H9 (cell line): ENCODE results near the gene SREBF1. TPM values are rescaled to one million over a fixed set of nuclear protein-coding genes. Genes with fewer than 3 reads are reported as not detected.
A peak's percentile ranks its signal among the peaks of the same experiment; 100 is the strongest.

Experiments used
- DNase-seq: peaks from one replicate; pipeline ENCODE4 v3.0.0-alpha.2; 2017
- H2AFZ ChIP-seq: one replicate; pipeline ENCODE4 v1.6.1; 2013; ENCODE audit warnings: mild to moderate bottlenecking, low read length, control low read depth, moderate library complexity
- H2AK5ac ChIP-seq: 2 replicates; pipeline ENCODE4 v1.6.1; 2013; ENCODE audit warnings: low read length, control low read depth, mixed read lengths; ENCODE audit not compliant: insufficient read length
- H2BK120ac ChIP-seq: one replicate; pipeline ENCODE4 v1.6.1; 2013; ENCODE audit warnings: low read depth, mild to moderate bottlenecking, low read length, control low read depth, inconsistent platforms; ENCODE audit not compliant: poor library complexity, severe bottlenecking
- H2BK12ac ChIP-seq: 2 replicates; pipeline ENCODE4 v1.6.1; 2013; ENCODE audit warnings: low read length, control low read depth, mixed read lengths, low read depth; ENCODE audit not compliant: insufficient read length
- H2BK15ac ChIP-seq: 2 replicates; pipeline ENCODE4 v1.6.1; 2013; ENCODE audit warnings: low read depth, low read length, control low read depth
- H2BK20ac ChIP-seq: one replicate; pipeline ENCODE4 v1.6.1; 2013; ENCODE audit warnings: low read depth, mild to moderate bottlenecking, low read length, control low read depth, inconsistent platforms; ENCODE audit not compliant: poor library complexity, severe bottlenecking
- H2BK5ac ChIP-seq: 2 replicates; pipeline ENCODE4 v1.6.1; 2013; ENCODE audit warnings: low read length, control low read depth, mixed read lengths; ENCODE audit not compliant: insufficient read length
- H3K14ac ChIP-seq: 2 replicates; pipeline ENCODE4 v1.6.1; 2013; ENCODE audit warnings: low read length, control low read depth; ENCODE audit not compliant: insufficient read depth
- H3K18ac ChIP-seq: 2 replicates; pipeline ENCODE4 v1.6.1; 2013; ENCODE audit warnings: low read depth, mild to moderate bottlenecking, mixed read lengths, low read length, control low read depth; ENCODE audit not compliant: insufficient read length
- H3K23ac ChIP-seq: 2 replicates; pipeline ENCODE4 v1.6.1; 2013; ENCODE audit warnings: low read length, control low read depth, mixed read lengths, low read depth; ENCODE audit not compliant: insufficient read length
- H3K23me2 ChIP-seq: 2 replicates; pipeline ENCODE4 v1.6.1; 2013; ENCODE audit warnings: low read depth, mild to moderate bottlenecking, mixed read lengths, low read length, control low read depth; ENCODE audit not compliant: insufficient read length, poor library complexity, severe bottlenecking
- H3K27ac ChIP-seq: 2 replicates; pipeline ENCODE4 v1.5.1; 2013; ENCODE audit warnings: low read length, control low read depth, mixed read lengths, low read depth; ENCODE audit not compliant: insufficient read length
- H3K27me3 ChIP-seq: 2 replicates; pipeline ENCODE4 v1.6.1; 2013; ENCODE audit warnings: low read length, control low read depth, inconsistent platforms; ENCODE audit not compliant: insufficient read depth
- H3K4ac ChIP-seq: 2 replicates; pipeline ENCODE4 v1.6.1; 2013; ENCODE audit warnings: low read depth, mild to moderate bottlenecking, control low read depth, inconsistent platforms, low read length, moderate library complexity
- H3K4me1 ChIP-seq: 2 replicates; pipeline ENCODE4 v1.6.1; 2013; ENCODE audit warnings: low read length, control low read depth, inconsistent platforms; ENCODE audit not compliant: insufficient read depth
- H3K4me2 ChIP-seq: 2 replicates; pipeline ENCODE4 v1.6.1; 2013; ENCODE audit warnings: low read length, control low read depth, mixed read lengths; ENCODE audit not compliant: insufficient read length, insufficient read depth
- H3K56ac ChIP-seq: 2 replicates; pipeline ENCODE4 v1.6.1; 2013; ENCODE audit warnings: low read depth, mild to moderate bottlenecking, mixed read lengths, low read length, control low read depth; ENCODE audit not compliant: insufficient read length
- H3K79me1 ChIP-seq: 2 replicates; pipeline ENCODE4 v1.6.1; 2013; ENCODE audit warnings: low read depth, mild to moderate bottlenecking, moderate library complexity, low read length, control low read depth, inconsistent platforms; ENCODE audit not compliant: insufficient read depth, poor library complexity, severe bottlenecking
- H3K79me2 ChIP-seq: 2 replicates; pipeline ENCODE4 v1.6.1; 2013; ENCODE audit warnings: low read length, control low read depth, inconsistent platforms; ENCODE audit not compliant: insufficient read depth
- H3K9ac ChIP-seq: 2 replicates; pipeline ENCODE4 v1.6.1; 2013; ENCODE audit warnings: low read length, control low read depth, mixed read lengths; ENCODE audit not compliant: insufficient read length; ENCODE audit errors: extremely low read depth
- H3K9me3 ChIP-seq: one replicate; pipeline ENCODE4 v1.6.1; 2013; ENCODE audit warnings: low read depth, low read length, inconsistent platforms; ENCODE audit not compliant: control insufficient read depth
- H3T11ph ChIP-seq: one replicate; pipeline ENCODE4 v1.6.1; 2013; ENCODE audit warnings: mild to moderate bottlenecking, low read length, control low read depth, inconsistent platforms
- H4K20me1 ChIP-seq: one replicate; pipeline ENCODE4 v1.6.1; 2013; ENCODE audit not compliant: control insufficient read depth, insufficient read length, insufficient read depth
- H4K5ac ChIP-seq: 2 replicates; pipeline ENCODE4 v1.6.1; 2013; ENCODE audit warnings: low read depth, mild to moderate bottlenecking, mixed read lengths, low read length, control low read depth; ENCODE audit not compliant: insufficient read length
- H4K8ac ChIP-seq: replicated peaks from 2 replicates; pipeline ENCODE4 v1.6.1; 2013; ENCODE audit warnings: low read length, control low read depth, mixed read lengths, low read depth; ENCODE audit not compliant: insufficient read length
- H4K91ac ChIP-seq: 2 replicates; pipeline ENCODE4 v1.6.1; 2013; ENCODE audit warnings: low read depth, mild to moderate bottlenecking, moderate library complexity, mixed read lengths, low read length, control low read depth; ENCODE audit not compliant: insufficient read length
- H3K27ac Mint-ChIP-seq, 3 experiments: 2 replicates in 2 of 3; 3 replicates in 1 of 3; pipeline ENCODE4 v1.8.0; 2020 to 2021; ENCODE audit warnings: mixed read lengths in 3 of 3, mild to moderate bottlenecking in 1 of 3, moderate library complexity in 1 of 3
- H3K27me3 Mint-ChIP-seq: 2 replicates; pipeline ENCODE4 v1.8.0; 2021; ENCODE audit warnings: low read depth, mild to moderate bottlenecking, moderate library complexity, mixed read lengths
- H3K36me3 Mint-ChIP-seq, 3 experiments: 2 replicates in 2 of 3; 3 replicates in 1 of 3; pipeline ENCODE4 v1.8.0; 2020 to 2021; ENCODE audit warnings: low read depth in 3 of 3, mixed read lengths in 3 of 3; ENCODE audit not compliant: insufficient read depth in 1 of 3
- H3K4me1 Mint-ChIP-seq, 2 experiments: 2 replicates each; pipeline ENCODE4 v1.8.0; 2020; ENCODE audit warnings: mixed read lengths in 2 of 2
- H3K4me3 Mint-ChIP-seq, 2 experiments: 2 replicates in 1 of 2; 3 replicates in 1 of 2; pipeline ENCODE4 v1.8.0; 2020 to 2021; ENCODE audit warnings: mild to moderate bottlenecking in 2 of 2, mixed read lengths in 2 of 2, moderate library complexity in 1 of 2
- H3K9me3 Mint-ChIP-seq, 2 experiments: 2 replicates in 1 of 2; 3 replicates in 1 of 2; pipeline ENCODE4 v1.8.0; 2020; ENCODE audit warnings: mild to moderate bottlenecking in 2 of 2, mixed read lengths in 2 of 2, moderate library complexity in 1 of 2
- CTCF ChIP-seq: fragments of 200-600 bp; sonication (generic); conservative IDR thresholded peaks from 3 replicates; pipeline ENCODE4 v1.8.0; 2021; ENCODE audit warnings: antibody characterized with exemption, mild to moderate bottlenecking
- WGBS: extraction: QIAGEN DNeasy Blood & Tissue Kit; methylation state at CpG from one replicate; pipeline ENCODE4 v1.1.7; 2013; ENCODE audit warnings: missing lambda C conversion rate, low lambda C conversion rate, mixed read lengths; ENCODE audit not compliant: insufficient read length; ENCODE audit errors: extremely low coverage; 5-methylcytosine and 5-hydroxymethylcytosine counted together
- total RNA-seq: library from RNA; stranded (reverse); gene quantifications from 2 replicates; pipeline ENCODE4 v1.2.1, GENCODE V29; 2021

The SREBF1 gene
- total RNA-seq, 1 experiment from 2014 or later, result 81.9 TPM

DNA sequence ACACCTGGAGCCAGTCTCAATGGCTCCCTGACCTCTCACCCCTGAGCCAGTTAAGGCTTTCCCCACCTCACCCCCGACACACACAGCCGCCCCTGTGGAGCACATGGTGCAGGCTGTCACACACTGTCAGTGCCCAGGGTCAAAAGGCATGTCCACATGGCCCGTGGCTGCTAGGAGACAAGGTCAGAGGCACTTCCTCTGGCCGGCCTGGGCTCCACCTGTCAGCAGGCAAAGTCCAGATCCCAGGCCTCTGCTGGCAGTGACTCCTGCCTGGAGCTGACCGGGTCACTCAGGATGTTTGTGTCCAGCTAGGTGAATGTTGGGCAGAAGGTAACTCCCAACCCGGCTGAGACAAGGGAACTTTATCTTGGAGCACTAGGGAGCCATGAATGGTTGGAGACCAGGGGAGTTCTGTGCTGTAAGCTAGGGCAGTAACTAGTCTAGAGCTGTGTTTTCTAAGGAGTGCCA lies 6.0 kb downstream of the SREBF1 start:
- Histone ChIP-seq H4K91ac (no peak overlapping the region), H2BK12ac (no peak overlapping the region), H3K27ac (no peak overlapping the region), H3K4me2 (no peak overlapping the region), H3K79me2 (peaks cover 21% of the 10 kb centered on the region; the same call in 1 of the 2 replicates), H3K4ac (no peak overlapping the region), H3K27me3 (no peaks in the 10 kb centered on the region), H2AFZ (no peak overlapping the region), H2BK5ac (no peak overlapping the region), H2AK5ac (no peak overlapping the region), H4K20me1 (no peaks in the 10 kb centered on the region), H3K23me2 (peaks cover under 1% of the 10 kb centered on the region), H2BK20ac (no peak overlapping the region), H3K4me1 (peaks cover 3% of the 10 kb centered on the region; the same call in 1 of the 2 replicates), H4K8ac (no peak overlapping the region), H3K9ac (no peak overlapping the region), H3K79me1 (peaks cover 9% of the 10 kb centered on the region), H3K56ac (no peak overlapping the region), H3K9me3 (no peaks in the 10 kb centered on the region), H3K18ac (no peak overlapping the region), H2BK15ac (no peak overlapping the region), H3K14ac (no peak overlapping the region), H3K23ac (no peak overlapping the region), H2BK120ac (no peak overlapping the region), H3T11ph (no peak overlapping the region), H4K5ac (no peak overlapping the region)
- no peak for TF ChIP-seq CTCF
- no peak overlapping the region; a peak in 1 of 5 replicates for H3K4me3 Mint-ChIP-seq
- H3K27me3 Mint-ChIP-seq, result no peaks in the 10 kb centered on the region
- H3K9me3 Mint-ChIP-seq, result no peaks in the 10 kb centered on the region; a peak in 1 of 5 replicates
- H3K4me1 Mint-ChIP-seq, result peaks cover 48 to 61% of the 10 kb centered on the region in 2 experiments
- no peak for DNase-seq
- H3K36me3 Mint-ChIP-seq, result peaks cover 11 to 60% (median 40%) of the 10 kb centered on the region in 3 experiments; a peak in 6 of 7 replicates
- WGBS, result no CpG with 5 or more reads among the region's 6 CpGs
- peak overlapping the region in 2 of 3 experiments; percentile 47 to 77; a peak in 5 of 7 replicates for H3K27ac Mint-ChIP-seq
